Measurements from ENCODE around the gene SLAMF9. TPM values are rescaled to one million over a fixed set of nuclear protein-coding genes. Genes with fewer than 3 reads are reported as not detected.

Gene SLAMF9
- total RNA-seq, 1 experiment from 2014 or later, result not detected

GRCh38 chr1:159983681-159984080 lies 29.6 kb upstream of the SLAMF9 start:
- no peaks in the 10 kb centered on the region for H3K9me3 ChIP-seq (ENCODE audit: low read depth, low read length, poor library complexity, severe bottlenecking)
- peaks cover 46% of the 10 kb centered on the region for H3K27me3 ChIP-seq (replicated peaks; ENCODE audit: insufficient read depth, low read depth, low read length, poor library complexity)
- DNase-seq (ENCODE audit: low spot score), result no peak
- BruUV-seq (replicated peaks), result no TSS peak
- H3K36me3 ChIP-seq (ENCODE audit: insufficient read depth, low read length, poor library complexity, severe bottlenecking), result no peaks in the 10 kb centered on the region
- no peaks in the 10 kb centered on the region for H3K4me1 ChIP-seq (ENCODE audit: insufficient read depth, low read length, poor library complexity, severe bottlenecking)
- no peak overlapping the region for H3K4me3 ChIP-seq (ENCODE audit: low read depth, low read length, poor library complexity, severe bottlenecking)
- no peak overlapping the region for H3K27ac ChIP-seq (ENCODE audit: low read depth, low read length, poor library complexity, severe bottlenecking)
- intact Hi-C loops (cut with micrococcal nuclease; ENCODE audit: unreplicated experiment), result no loop called here
- TF ChIP-seq EZH2 (IDR thresholded peaks at IDR 0.05; ENCODE audit: borderline replicate concordance, low read depth, low read length, poor library complexity, severe bottlenecking) (no peak), CTCF (conservative IDR thresholded peaks at IDR 0.05; ENCODE audit: low read depth, low read length) (no peak)
- POLR2A ChIA-PET (ENCODE audit: low non-redundant PET), result no interaction called here
- CTCF ChIA-PET, result interaction anchor here (1.1 kb wide), 1 partner anchor 23 kb away, joined by 4 read pairs; no protein-coding TSS in a partner anchor

GRCh38 chr1:159982280-159982679 lies 28.2 kb upstream of the SLAMF9 start:
- intact Hi-C loops (cut with micrococcal nuclease; ENCODE audit: unreplicated experiment), result no loop called here
- no peak for DNase-seq (ENCODE audit: low spot score)
- Histone ChIP-seq H3K36me3 (ENCODE audit: insufficient read depth, low read length, poor library complexity, severe bottlenecking) (no peaks in the 10 kb centered on the region), H3K9me3 (ENCODE audit: low read depth, low read length, poor library complexity, severe bottlenecking) (no peaks in the 10 kb centered on the region), H3K4me1 (ENCODE audit: insufficient read depth, low read length, poor library complexity, severe bottlenecking) (no peaks in the 10 kb centered on the region), H3K4me3 (ENCODE audit: low read depth, low read length, poor library complexity, severe bottlenecking) (no peak overlapping the region), H3K27me3 (replicated peaks; ENCODE audit: insufficient read depth, low read depth, low read length, poor library complexity) (peaks cover 60% of the 10 kb centered on the region), H3K27ac (ENCODE audit: low read depth, low read length, poor library complexity, severe bottlenecking) (no peak overlapping the region)
- POLR2A ChIA-PET (ENCODE audit: low non-redundant PET), result no interaction called here
- no peak for TF ChIP-seq CTCF (conservative IDR thresholded peaks at IDR 0.05; ENCODE audit: low read depth, low read length)
- TF ChIP-seq EZH2 (IDR thresholded peaks at IDR 0.05; ENCODE audit: borderline replicate concordance, low read depth, low read length, poor library complexity, severe bottlenecking), result no peak
- CTCF ChIA-PET, result no interaction called here
- BruUV-seq (replicated peaks), result no TSS peak

DNA sequence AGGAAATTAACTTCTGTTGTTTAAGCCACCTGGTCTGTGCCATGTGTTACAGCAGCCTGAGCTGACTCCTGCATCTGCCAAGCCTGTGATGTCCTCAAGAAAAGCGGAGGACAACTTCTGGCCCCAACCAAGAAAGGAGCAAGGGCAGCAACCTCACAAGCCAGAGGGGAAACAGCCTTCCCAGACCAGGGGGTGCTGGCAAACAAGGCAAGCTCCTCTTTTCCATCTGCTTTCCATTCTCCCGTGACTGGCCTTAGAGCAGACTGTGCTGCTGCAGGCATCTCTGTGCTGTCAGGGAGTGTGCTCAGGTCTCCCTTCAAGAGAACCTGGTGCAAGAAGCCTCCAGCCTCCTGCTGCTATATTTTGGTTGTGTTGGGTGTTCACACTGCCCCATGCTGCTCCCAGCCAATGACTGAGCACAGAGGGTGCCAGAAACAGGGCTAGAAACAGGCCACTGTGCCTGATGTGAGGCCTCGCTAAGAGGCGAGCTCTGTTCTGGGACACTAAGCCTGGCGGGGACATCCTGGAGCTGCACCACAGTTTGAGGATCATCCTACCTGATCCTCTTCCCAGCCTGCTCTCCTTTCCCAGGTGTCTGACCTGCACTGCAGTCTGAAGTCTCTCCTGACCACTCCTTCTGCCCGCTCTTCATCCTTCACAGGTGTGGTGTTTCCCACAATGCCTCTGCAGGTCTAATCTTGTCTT lies 27.5 kb upstream of the SLAMF9 start:
- no peaks in the 10 kb centered on the region for H3K4me1 ChIP-seq (ENCODE audit: insufficient read depth, low read length, poor library complexity, severe bottlenecking)
- H3K36me3 ChIP-seq (ENCODE audit: insufficient read depth, low read length, poor library complexity, severe bottlenecking), result no peaks in the 10 kb centered on the region
- no peaks in the 10 kb centered on the region for H3K9me3 ChIP-seq (ENCODE audit: low read depth, low read length, poor library complexity, severe bottlenecking)
- TF ChIP-seq EZH2 (IDR thresholded peaks at IDR 0.05; ENCODE audit: borderline replicate concordance, low read depth, low read length, poor library complexity, severe bottlenecking) (no peak), CTCF (conservative IDR thresholded peaks at IDR 0.05; ENCODE audit: low read depth, low read length) (no peak)
- H3K4me3 ChIP-seq (ENCODE audit: low read depth, low read length, poor library complexity, severe bottlenecking), result no peak overlapping the region
- DNase-seq (ENCODE audit: low spot score), result no peak
- intact Hi-C loops (cut with micrococcal nuclease; ENCODE audit: unreplicated experiment), result no loop called here
- peaks cover 66% of the 10 kb centered on the region for H3K27me3 ChIP-seq (replicated peaks; ENCODE audit: insufficient read depth, low read depth, low read length, poor library complexity)
- CTCF ChIA-PET, result no interaction called here
- no TSS peak for BruUV-seq (replicated peaks)
- POLR2A ChIA-PET (ENCODE audit: low non-redundant PET), result no interaction called here
- H3K27ac ChIP-seq (ENCODE audit: low read depth, low read length, poor library complexity, severe bottlenecking), result no peak overlapping the region
